Stimulated activated CD8-positive, alpha-beta memory T cell treated with anti-CD3 and anti-CD28 coated beads, Interleukin-2, amount 100 ng/mL, for 1 hour (primary cell): ENCODE data around the gene IGFBPL1.
"Not testable (repeated sequence)": the region's sequence is repeated elsewhere in the genome, so short reads cannot be mapped to it uniquely, and the experiment has no call there.

Experiments
- DNase-seq, 2 donors: peaks; one replicate each; pipeline ENCODE4 v3.0.0-alpha.2; 2020; ENCODE audit warnings: low read depth in 2 of 2

IGFBPL1 gene

GRCh38 chr9:38380230-38380871, 43.9 kb downstream of the IGFBPL1 start:
- DNase-seq, result no peak

GRCh38 chr9:38377336-38378083, 46.7 kb downstream of the IGFBPL1 start:
- DNase-seq, result not testable (repeated sequence)

- DNase-seq, result no peak
These were observed 48.1 kb downstream of the IGFBPL1 start for GRCh38 chr9:38376021-38376670.

DNA sequence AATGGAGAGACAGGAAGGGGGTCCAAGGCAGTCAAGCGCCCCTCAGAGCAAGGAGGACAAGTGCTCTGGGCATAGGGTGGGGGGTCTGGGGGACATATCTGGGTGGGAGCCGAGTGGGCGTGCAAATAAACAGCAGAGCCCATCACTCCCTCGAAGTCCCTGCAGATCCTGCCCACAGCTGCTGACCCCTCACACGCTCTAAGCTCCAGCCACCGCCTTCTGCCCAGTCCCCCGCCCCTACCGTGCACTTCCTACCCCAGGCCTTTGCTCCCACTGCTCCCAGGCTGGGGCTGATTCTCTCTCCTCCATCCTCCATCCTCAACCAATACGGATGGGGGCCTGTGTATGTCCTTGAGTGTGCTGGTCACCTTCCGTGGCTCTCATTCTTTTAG, 48.7 kb downstream of the IGFBPL1 start:
- DNase-seq, result no peak

- DNase-seq, result no peak
These were observed 49.2 kb downstream of the IGFBPL1 start for GRCh38 chr9:38374847-38375571.

GRCh38 chr9:38373679-38374078, 50.6 kb downstream of the IGFBPL1 start:
- no peak for DNase-seq

DNA sequence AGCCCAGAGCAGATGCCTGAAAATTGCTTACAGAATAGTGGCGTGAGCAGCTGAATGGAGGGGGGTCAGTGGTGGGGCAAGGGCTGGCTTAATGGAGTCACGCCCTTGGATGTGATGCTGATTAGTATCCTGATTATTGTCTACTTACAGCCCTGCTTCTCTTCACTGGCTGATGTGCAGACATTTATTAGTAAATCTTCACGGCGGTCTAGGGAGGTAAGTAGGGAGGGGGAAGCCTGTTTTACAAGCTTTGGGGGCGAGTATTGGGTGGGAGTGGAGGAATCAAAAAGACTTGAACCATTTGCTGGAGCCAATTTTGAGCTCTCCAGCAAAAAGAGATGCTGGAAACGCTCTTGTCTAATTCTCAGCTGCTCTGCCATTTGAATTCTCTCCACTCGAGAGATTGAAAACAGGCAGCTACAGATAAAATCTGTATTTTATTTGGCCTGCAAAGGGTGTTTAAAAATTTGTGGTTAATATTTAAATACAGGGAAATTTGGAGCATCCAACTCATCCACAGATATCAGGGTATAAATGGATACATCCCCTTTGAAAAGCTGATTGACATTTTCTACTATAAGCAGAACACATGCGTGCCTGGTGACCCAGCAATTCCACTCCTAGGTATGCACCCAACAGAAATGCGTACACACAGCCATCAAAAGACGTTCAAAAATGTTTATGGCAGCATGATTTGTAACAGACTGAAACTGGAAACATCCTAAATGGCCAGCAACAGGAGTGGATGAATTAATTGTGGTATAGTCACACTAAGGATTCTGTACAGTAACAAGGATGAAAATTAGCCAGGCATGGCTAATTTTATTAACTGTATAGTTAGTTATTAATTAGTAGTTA, 51.3 kb downstream of the IGFBPL1 start:
- no peak for DNase-seq

GRCh38 chr9:38371495-38371894, 52.8 kb downstream of the IGFBPL1 start:
- no peak for DNase-seq

DNA sequence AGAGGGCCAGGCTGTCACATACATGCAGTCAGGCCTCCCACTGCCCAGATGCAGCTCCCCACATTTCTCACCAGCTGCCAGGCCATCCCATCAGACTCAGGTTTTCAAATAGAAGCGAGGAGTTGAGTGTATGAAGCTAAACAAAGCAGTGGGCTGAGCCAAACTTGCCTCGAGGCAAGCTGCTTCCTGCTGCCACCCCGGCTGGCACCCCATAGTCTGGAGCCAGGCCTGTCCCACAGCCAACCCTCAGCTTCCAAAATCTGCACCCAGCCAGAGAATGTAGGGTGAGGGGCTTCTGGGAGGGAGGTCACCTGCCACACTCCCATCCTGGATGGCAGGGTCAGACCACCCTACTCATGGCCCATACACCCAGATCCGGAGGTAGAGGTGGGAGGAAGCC, 54.1 kb downstream of the IGFBPL1 start:
- no peak for DNase-seq

- no peak for DNase-seq
These were observed 55.5 kb downstream of the IGFBPL1 start for GRCh38 chr9:38368731-38369130.

DNA sequence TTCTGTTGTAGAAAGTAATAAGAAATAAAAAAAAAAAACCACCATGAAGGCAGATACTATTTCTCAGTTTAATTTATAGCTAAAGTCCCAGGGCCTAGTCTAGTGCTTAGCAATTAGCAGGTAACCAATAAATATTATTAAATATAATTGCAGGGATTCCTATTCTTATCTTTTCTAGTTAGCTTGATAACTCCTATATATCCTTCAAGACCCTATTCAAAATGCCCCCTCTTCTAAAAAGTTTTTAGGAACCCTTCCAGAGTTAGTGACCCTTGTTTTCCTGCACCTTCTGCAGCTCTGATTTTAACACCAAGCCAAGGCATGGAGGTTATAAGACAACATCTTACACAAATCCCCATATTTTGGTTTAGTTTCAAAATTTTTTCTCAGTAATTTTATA, 56.4 kb downstream of the IGFBPL1 start:
- no peak for DNase-seq

DNA sequence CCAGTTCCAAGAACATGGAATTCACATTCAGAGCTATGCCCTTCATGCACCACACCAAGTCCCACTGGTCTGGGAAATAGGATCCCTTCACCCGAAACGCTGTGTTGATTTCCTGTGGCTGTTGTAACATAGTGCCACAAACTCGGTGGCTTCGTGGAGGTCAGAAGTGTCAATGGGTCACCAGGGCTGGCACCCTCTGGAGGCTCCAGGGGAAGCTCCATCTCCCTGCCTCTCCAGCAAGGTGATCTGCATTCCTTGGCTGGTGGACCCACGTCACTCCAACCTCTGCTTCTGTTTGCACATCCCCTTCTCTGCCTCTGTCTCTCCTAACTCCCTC, 60.7 kb downstream of the IGFBPL1 start:
- no peak for DNase-seq

GRCh38 chr9:38362852-38363588, 61.2 kb downstream of the IGFBPL1 start:
- DNase-seq, result no peak

GRCh38 chr9:38361473-38361850, 62.8 kb downstream of the IGFBPL1 start:
- DNase-seq, result no peak

- no peak for DNase-seq
These were observed 63.3 kb downstream of the IGFBPL1 start for GRCh38 chr9:38360839-38361472.

- DNase-seq, result no peak
These were observed 64.4 kb downstream of the IGFBPL1 start for GRCh38 chr9:38359689-38360385.

- DNase-seq, result no peak
These were observed 65.0 kb downstream of the IGFBPL1 start for GRCh38 chr9:38359297-38359653.

DNA sequence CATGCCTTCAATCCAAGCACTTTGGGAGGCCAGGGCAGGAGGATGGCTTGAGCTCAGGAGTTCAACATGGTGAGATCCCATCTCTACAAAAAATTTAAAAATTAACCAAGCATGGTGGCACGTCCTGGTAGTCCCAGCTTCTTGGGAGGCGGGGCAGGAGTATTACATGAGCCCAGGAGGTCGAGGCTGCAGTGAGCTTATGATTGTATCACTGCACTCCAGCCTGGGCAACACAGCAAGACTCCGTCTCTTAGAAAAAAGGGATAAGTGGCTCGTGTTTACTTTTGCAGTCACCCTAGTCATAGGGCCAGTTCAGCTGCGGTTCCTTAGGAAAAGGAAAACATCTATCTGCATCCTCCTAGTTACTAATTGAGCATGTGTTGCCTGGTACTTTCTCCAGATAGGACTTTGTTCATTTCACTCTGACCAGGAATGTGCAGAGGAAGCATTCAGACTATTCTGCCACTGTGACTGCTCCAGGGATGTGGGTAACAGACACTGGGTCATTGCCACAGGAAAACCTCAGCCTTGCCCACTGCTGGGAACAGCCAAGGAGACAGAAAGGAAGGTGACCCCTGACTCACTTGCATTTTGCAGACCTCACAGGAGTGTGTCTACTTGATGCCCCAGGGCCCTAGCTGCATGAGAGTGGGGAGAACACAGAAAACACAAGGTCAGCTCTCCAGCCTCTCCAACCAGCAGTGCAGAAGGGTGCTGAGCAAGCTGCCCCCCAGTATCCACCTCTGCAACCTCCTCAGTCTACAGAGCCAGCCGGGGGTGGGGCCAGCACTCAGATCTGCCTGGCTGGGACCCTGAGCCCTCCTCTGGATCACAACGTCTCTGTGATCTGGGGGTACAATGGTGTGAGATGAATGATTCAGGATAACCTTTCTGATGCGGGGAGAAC, 65.6 kb downstream of the IGFBPL1 start:
- DNase-seq, result no peak
